PC-9 (cell line): Measurements from ENCODE around the gene COL5A2. TPM values are rescaled to one million over a fixed set of nuclear protein-coding genes. Genes with fewer than 3 reads are reported as not detected.

ENCODE experiments used
- BruUV-seq: library from RNA; stranded (reverse); fragments of 400-500 nt; replicated peaks from 2 replicates; lab custom pipeline; 2021; lab: Mats Ljungman, UMichigan
- CTCF ChIA-PET: fragments of 300-600 bp; sonication (Branson Sonifier 250); formaldehyde crosslinking; loops from one replicate; lab custom pipeline; 2022; ENCODE audit warnings: antibody characterized with exemption; lab: Charles Lee
- POLR2A ChIA-PET: fragments of 300-600 bp; sonication (Branson Sonifier 250); formaldehyde crosslinking; loops from one replicate; lab custom pipeline; 2022; ENCODE audit warnings: antibody characterized with exemption; ENCODE audit not compliant: unreplicated experiment; lab: Charles Lee
- DNase-seq, 2 experiments: peaks; one replicate each; pipeline versions ENCODE4 v3.0.0 to v3.0.0-alpha.2; 2015 to 2022; ENCODE audit warnings: mixed read lengths in 1 of 2
- H2AFZ ChIP-seq: fragments of 200-600 bp; sonication (generic); 2 replicates; pipeline ENCODE4 v1.8.1; 2017; ENCODE audit warnings: antibody characterized with exemption
- H3F3A ChIP-seq: fragments of 200-600 bp; sonication (generic); 2 replicates; pipeline ENCODE4 v1.8.1; 2017; ENCODE audit warnings: antibody characterized with exemption, mild to moderate bottlenecking, low read depth; ENCODE audit not compliant: insufficient read depth
- H3K27ac ChIP-seq: fragments of 200-600 bp; sonication (generic); 2 replicates; pipeline ENCODE4 v1.6.1; 2016; ENCODE audit warnings: mixed run types
- H3K27me3 ChIP-seq: fragments of 200-600 bp; sonication (generic); 2 replicates; pipeline ENCODE4 v1.6.1; 2016; ENCODE audit warnings: low read depth, mixed run types; ENCODE audit not compliant: insufficient read depth
- H3K36me3 ChIP-seq: fragments of 200-600 bp; sonication (generic); 2 replicates; pipeline ENCODE4 v1.6.1; 2016; ENCODE audit warnings: low read depth, mixed run types
- H3K4me1 ChIP-seq: fragments of 200-600 bp; sonication (generic); replicated peaks from 2 replicates; pipeline ENCODE4 v1.6.1; 2016; ENCODE audit warnings: mixed run types; ENCODE audit not compliant: insufficient read depth
- H3K4me2 ChIP-seq: fragments of 200-600 bp; sonication (generic); 2 replicates; pipeline ENCODE4 v1.6.1; 2017; ENCODE audit warnings: mixed run types
- H3K4me3 ChIP-seq: fragments of 200-600 bp; sonication (generic); 2 replicates; pipeline ENCODE4 v1.6.1; 2016; ENCODE audit warnings: mixed run types
- H3K79me2 ChIP-seq: fragments of 200-600 bp; sonication (generic); 2 replicates; pipeline ENCODE4 v1.6.1; 2017; ENCODE audit warnings: low read depth, mixed run types
- H3K9me2 ChIP-seq: fragments of 200-600 bp; sonication (generic); 2 replicates; pipeline ENCODE4 v1.8.1; 2017; ENCODE audit warnings: mild to moderate bottlenecking; ENCODE audit not compliant: insufficient read depth
- H3K9me3 ChIP-seq: fragments of 200-600 bp; sonication (generic); 2 replicates; pipeline ENCODE4 v1.8.1; 2016; ENCODE audit warnings: low read depth; ENCODE audit not compliant: insufficient read depth
- H4K20me1 ChIP-seq: fragments of 200-600 bp; sonication (generic); 2 replicates; pipeline ENCODE4 v1.8.1; 2017; ENCODE audit not compliant: insufficient read depth
- EZH2 ChIP-seq: fragments of 200-600 bp; sonication (generic); IDR thresholded peaks from 2 replicates; pipeline ENCODE4 v1.8.0; 2017; ENCODE audit warnings: antibody characterized with exemption, low read depth
- intact Hi-C: fragments of 100-400 bp; cut with micrococcal nuclease; formaldehyde crosslinking; loops from one replicate; pipeline ENCODE4 v1.10.0; 2022; ENCODE audit not compliant: unreplicated experiment
- total RNA-seq: library from RNA; stranded (reverse); gene quantifications from 2 replicates; pipeline ENCODE4 v1.2.3, GENCODE V29; 2021
- TF ChIP-seq, protein P1 (sequence below): fragments of 200-600 bp; sonication (generic); conservative IDR thresholded peaks from 2 replicates; pipeline ENCODE4 v1.6.1; 2017; ENCODE audit warnings: mixed run types, antibody characterized with exemption, mild to moderate bottlenecking, moderate library complexity

Gene COL5A2
- total RNA-seq, 1 experiment from 2014 or later = 0.55 TPM

DNA sequence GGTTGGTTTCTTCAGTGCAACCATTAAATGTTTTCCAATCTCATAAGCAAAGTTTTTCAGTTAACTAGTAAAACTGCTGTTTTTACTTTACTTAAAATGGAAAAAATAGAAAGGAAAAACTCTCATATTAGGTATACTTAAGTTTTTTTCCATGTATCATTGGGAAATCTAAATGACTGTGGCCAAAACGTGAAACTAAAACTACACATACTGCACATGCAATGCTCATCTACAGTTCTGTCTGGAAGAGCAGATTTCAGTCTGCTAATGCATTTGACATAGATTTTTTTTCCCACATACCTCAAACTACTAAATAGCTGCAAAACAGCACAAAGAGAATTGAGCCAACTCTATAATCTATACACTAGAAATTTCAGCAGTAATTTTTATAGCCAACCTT, 62.6 kb downstream of the COL5A2 start:
- intact Hi-C loops = loop anchor here (5.0 kb wide), 3 partner anchors 170 to 295 kb away; no protein-coding TSS in a partner anchor
- DNase-seq = no peak
- no peaks in the 10 kb centered on the region for H3K9me2 ChIP-seq
- no peak overlapping the region for H3K4me3 ChIP-seq
- POLR2A ChIA-PET = no interaction called here
- no peak overlapping the region for H3K27ac ChIP-seq
- H3K27me3 ChIP-seq = no peaks in the 10 kb centered on the region
- no peaks in the 10 kb centered on the region for H3K4me1 ChIP-seq
- no peak overlapping the region for H2AFZ ChIP-seq
- H3F3A ChIP-seq = no peaks in the 10 kb centered on the region
- no TSS peak for BruUV-seq
- no peaks in the 10 kb centered on the region for H3K36me3 ChIP-seq
- H3K9me3 ChIP-seq = no peaks in the 10 kb centered on the region
- CTCF ChIA-PET = no interaction called here
- TF ChIP-seq, protein P1, sequence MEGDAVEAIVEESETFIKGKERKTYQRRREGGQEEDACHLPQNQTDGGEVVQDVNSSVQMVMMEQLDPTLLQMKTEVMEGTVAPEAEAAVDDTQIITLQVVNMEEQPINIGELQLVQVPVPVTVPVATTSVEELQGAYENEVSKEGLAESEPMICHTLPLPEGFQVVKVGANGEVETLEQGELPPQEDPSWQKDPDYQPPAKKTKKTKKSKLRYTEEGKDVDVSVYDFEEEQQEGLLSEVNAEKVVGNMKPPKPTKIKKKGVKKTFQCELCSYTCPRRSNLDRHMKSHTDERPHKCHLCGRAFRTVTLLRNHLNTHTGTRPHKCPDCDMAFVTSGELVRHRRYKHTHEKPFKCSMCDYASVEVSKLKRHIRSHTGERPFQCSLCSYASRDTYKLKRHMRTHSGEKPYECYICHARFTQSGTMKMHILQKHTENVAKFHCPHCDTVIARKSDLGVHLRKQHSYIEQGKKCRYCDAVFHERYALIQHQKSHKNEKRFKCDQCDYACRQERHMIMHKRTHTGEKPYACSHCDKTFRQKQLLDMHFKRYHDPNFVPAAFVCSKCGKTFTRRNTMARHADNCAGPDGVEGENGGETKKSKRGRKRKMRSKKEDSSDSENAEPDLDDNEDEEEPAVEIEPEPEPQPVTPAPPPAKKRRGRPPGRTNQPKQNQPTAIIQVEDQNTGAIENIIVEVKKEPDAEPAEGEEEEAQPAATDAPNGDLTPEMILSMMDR = no peak
- no peak for TF ChIP-seq EZH2
- H3K79me2 ChIP-seq = no peaks in the 10 kb centered on the region
- H4K20me1 ChIP-seq = no peaks in the 10 kb centered on the region
- H3K4me2 ChIP-seq = no peak overlapping the region

- BruUV-seq = no TSS peak
- POLR2A ChIA-PET = no interaction called here
- Histone ChIP-seq H3K4me3 (no peak overlapping the region), H3K4me2 (no peak overlapping the region), H3K36me3 (no peaks in the 10 kb centered on the region), H3K79me2 (no peaks in the 10 kb centered on the region), H3K4me1 (no peaks in the 10 kb centered on the region), H3K9me2 (no peaks in the 10 kb centered on the region), H2AFZ (no peak overlapping the region; the same call in 1 of the 2 replicates), H4K20me1 (no peaks in the 10 kb centered on the region), H3F3A (no peaks in the 10 kb centered on the region), H3K9me3 (no peaks in the 10 kb centered on the region), H3K27ac (no peak overlapping the region), H3K27me3 (no peaks in the 10 kb centered on the region)
- TF ChIP-seq EZH2 = no peak
- TF ChIP-seq, protein P1 = no peak
- CTCF ChIA-PET = no interaction called here
- intact Hi-C loops = loop anchor here (5.0 kb wide), 3 partner anchors 171 to 296 kb away; no protein-coding TSS in a partner anchor
- no peak for DNase-seq
Measured at GRCh38 chr2:189116087-189116486, 63.5 kb downstream of the COL5A2 start.

- Histone ChIP-seq H3K9me3 (no peaks in the 10 kb centered on the region), H3K27me3 (no peaks in the 10 kb centered on the region), H4K20me1 (no peaks in the 10 kb centered on the region), H3K36me3 (no peaks in the 10 kb centered on the region), H3K79me2 (no peaks in the 10 kb centered on the region), H2AFZ (no peak overlapping the region), H3F3A (no peaks in the 10 kb centered on the region), H3K9me2 (no peaks in the 10 kb centered on the region), H3K4me1 (no peaks in the 10 kb centered on the region), H3K4me2 (no peak overlapping the region), H3K4me3 (no peak overlapping the region), H3K27ac (no peak overlapping the region)
- intact Hi-C loops = loop anchor here (5.0 kb wide), 3 partner anchors 172 to 297 kb away; no protein-coding TSS in a partner anchor
- ChIA-PET POLR2A (no interaction called here), CTCF (no interaction called here)
- no peak for DNase-seq
- TF ChIP-seq, protein P1 = peak; percentile 46; the same call in 1 of the 2 replicates
- no peak for TF ChIP-seq EZH2
- BruUV-seq = no TSS peak
Measured at GRCh38 chr2:189115126-189115525, 64.4 kb downstream of the COL5A2 start.
